Dermis blood vessel endothelial cell (primary cell): ENCODE measurements around the gene TBC1D26. TPM values are rescaled to one million over a fixed set of nuclear protein-coding genes. Genes with fewer than 3 reads are reported as not detected.
A peak's percentile ranks its signal among the peaks of the same experiment; 100 is the strongest.
"Not testable (repeated sequence)": the region's sequence is repeated elsewhere in the genome, so short reads cannot be mapped to it uniquely, and the experiment has no call there.

ENCODE experiments used
- DNase-seq: peaks from one replicate; pipeline ENCODE4 v3.0.0; 2010
- total RNA-seq: library from RNA; depleted of rRNA; stranded (reverse); fragments of >200 nt; gene quantifications from 2 replicates; pipeline ENCODE4 v1.2.3, GENCODE V29; 2014

TBC1D26 gene
- total RNA-seq, 1 donor from 2014 or later, result not detected

GRCh38 chr17:15744074-15744676, 12.1 kb downstream of the TBC1D26 start:
- DNase-seq, result no peak

- no peak for DNase-seq
Observed at GRCh38 chr17:15744885-15745284, 12.8 kb downstream of the TBC1D26 start.

- not testable (repeated sequence) for DNase-seq
Observed at GRCh38 chr17:15749403-15749802, 17.3 kb downstream of the TBC1D26 start.

GRCh38 chr17:15768865-15769533, 36.9 kb downstream of the TBC1D26 start:
- not testable (repeated sequence) for DNase-seq

GRCh38 chr17:15770679-15771078, 38.6 kb downstream of the TBC1D26 start:
- DNase-seq, result not testable (repeated sequence)

GRCh38 chr17:15776871-15777270, 44.8 kb downstream of the TBC1D26 start:
- DNase-seq, result no peak

- DNase-seq, result no peak
Observed at GRCh38 chr17:15777297-15777696, 45.2 kb downstream of the TBC1D26 start.

GRCh38 chr17:15777717-15778116, 45.6 kb downstream of the TBC1D26 start:
- no peak for DNase-seq

GRCh38 chr17:15779119-15779518, 47.0 kb downstream of the TBC1D26 start:
- DNase-seq, result no peak

GRCh38 chr17:15780188-15780587, 48.1 kb downstream of the TBC1D26 start:
- DNase-seq, result no peak

GRCh38 chr17:15782866-15783265, 50.8 kb downstream of the TBC1D26 start:
- peak; percentile 30 for DNase-seq

- no peak for DNase-seq
Observed at GRCh38 chr17:15783461-15783860, 51.4 kb downstream of the TBC1D26 start.

GRCh38 chr17:15784351-15784750, 52.3 kb downstream of the TBC1D26 start:
- not testable (repeated sequence) for DNase-seq

- not testable (repeated sequence) for DNase-seq
Observed at GRCh38 chr17:15787363-15788075, 55.4 kb downstream of the TBC1D26 start.

- not testable (repeated sequence) for DNase-seq
Observed at GRCh38 chr17:15788365-15788764, 56.3 kb downstream of the TBC1D26 start.

Other genes starting within 250 kb of the TBC1D26 start
- 21.6 and 48.0 TPM in 2 replicates for gene TVP23C, start 168.8 kb upstream of the TBC1D26 start, total RNA-seq
- 0.79 and 1.4 TPM in 2 replicates for gene FBXW10B, start 112.6 kb upstream of the TBC1D26 start, total RNA-seq
- gene TRIM16, start 48.0 kb upstream of the TBC1D26 start, total RNA-seq, result 84.9 and 116 TPM in 2 replicates
- gene ZNF286A, start 32.5 kb upstream of the TBC1D26 start, total RNA-seq, result 44.9 and 48.8 TPM in 2 replicates
- 3.6 and 8.2 TPM in 2 replicates for gene ADORA2B, start 212.8 kb downstream of the TBC1D26 start, total RNA-seq